Measurements from ENCODE around the gene CD44. TPM values are rescaled to one million over a fixed set of nuclear protein-coding genes. Genes with fewer than 3 reads are reported as not detected.
"Not testable (repeated sequence)": the region's sequence is repeated elsewhere in the genome, so short reads cannot be mapped to it uniquely, and the experiment has no call there.

CD44 gene
- total RNA-seq, 2 donors from 2014 or later, result 321 to 613 TPM

GRCh38 chr11:35107861-35108260 lies 31.1 kb upstream of the CD44 start:
- Histone ChIP-seq H3K36me3 (no peaks in the 10 kb centered on the region), H3K9me3 (no peaks in the 10 kb centered on the region), H3K4me3 (no peak overlapping the region), H3K27me3 (replicated peaks; ENCODE audit: insufficient read depth) (no peaks in the 10 kb centered on the region), H3K27ac (no peak overlapping the region), H3K4me1 (ENCODE audit: control insufficient read depth in 1 of 2, low read depth in 2 of 2) (peaks cover 15 to 20% of the 10 kb centered on the region in 2 donors)
- TF ChIP-seq CTCF (IDR thresholded peaks at IDR 0.05), result no peak
- no peak for DNase-seq (ENCODE audit: low spot score)
- ATAC-seq (ENCODE audit: insufficient number of reproducible peaks, low FRiP score, low read depth), result no peak

- H3K4me1 ChIP-seq (ENCODE audit: control insufficient read depth in 1 of 2, low read depth in 2 of 2), result peaks cover 15 to 20% of the 10 kb centered on the region in 2 donors
- not testable (repeated sequence) for H3K27me3 ChIP-seq (replicated peaks; ENCODE audit: insufficient read depth); H3K9me3 ChIP-seq; DNase-seq (ENCODE audit: low spot score); H3K27ac ChIP-seq; ATAC-seq (ENCODE audit: insufficient number of reproducible peaks, low FRiP score, low read depth); H3K4me3 ChIP-seq; H3K36me3 ChIP-seq
Measured at GRCh38 chr11:35108336-35108735, 30.6 kb upstream of the CD44 start.

- H3K27me3 ChIP-seq (replicated peaks; ENCODE audit: insufficient read depth), result no peaks in the 10 kb centered on the region
- H3K36me3 ChIP-seq, result no peaks in the 10 kb centered on the region
- TF ChIP-seq CTCF (IDR thresholded peaks at IDR 0.05), result no peak
- no peak overlapping the region for H3K27ac ChIP-seq
- no peak overlapping the region for H3K4me3 ChIP-seq
- no peak for ATAC-seq (ENCODE audit: insufficient number of reproducible peaks, low FRiP score, low read depth)
- no peaks in the 10 kb centered on the region for H3K9me3 ChIP-seq
- no peak for DNase-seq (ENCODE audit: low spot score)
- H3K4me1 ChIP-seq (ENCODE audit: control insufficient read depth in 1 of 2, low read depth in 2 of 2), result peaks cover 15 to 20% of the 10 kb centered on the region in 2 donors
Measured at GRCh38 chr11:35109041-35109440, 29.9 kb upstream of the CD44 start.

- Histone ChIP-seq H3K9me3 (no peaks in the 10 kb centered on the region), H3K27ac (no peak overlapping the region), H3K4me1 (ENCODE audit: control insufficient read depth in 1 of 2, low read depth in 2 of 2) (peaks cover 15% of the 10 kb centered on the region in 2 donors), H3K4me3 (no peak overlapping the region), H3K27me3 (replicated peaks; ENCODE audit: insufficient read depth) (no peaks in the 10 kb centered on the region), H3K36me3 (no peaks in the 10 kb centered on the region)
- ATAC-seq (ENCODE audit: insufficient number of reproducible peaks, low FRiP score, low read depth) (no peak), DNase-seq (ENCODE audit: low spot score) (no peak)
- TF ChIP-seq CTCF (IDR thresholded peaks at IDR 0.05), result no peak
Measured at GRCh38 chr11:35109827-35110226, 29.1 kb upstream of the CD44 start.

GRCh38 chr11:35111161-35112055 lies 27.6 kb upstream of the CD44 start:
- Histone ChIP-seq H3K36me3 (no peaks in the 10 kb centered on the region), H3K27me3 (replicated peaks; ENCODE audit: insufficient read depth) (no peaks in the 10 kb centered on the region), H3K4me1 (ENCODE audit: control insufficient read depth in 1 of 2, low read depth in 2 of 2) (peaks cover 10 to 13% of the 10 kb centered on the region in 2 donors), H3K9me3 (no peaks in the 10 kb centered on the region), H3K27ac (no peak overlapping the region), H3K4me3 (no peak overlapping the region)
- DNase-seq (ENCODE audit: low spot score) (no peak), ATAC-seq (ENCODE audit: insufficient number of reproducible peaks, low FRiP score, low read depth) (no peak)
- TF ChIP-seq CTCF (IDR thresholded peaks at IDR 0.05), result no peak

Measured in thoracic aorta (tissue), 2 donors.